Mesenchymal stem cell (in vitro differentiated cells and primary cell): ENCODE data around the gene TMEM178A.
A peak's percentile ranks its signal among the peaks of the same experiment; 100 is the strongest.

Experiments
- DNase-seq: peaks from one replicate; pipeline ENCODE4 v3.0.0-alpha.2; 2013
- H2AFZ ChIP-seq: one replicate; pipeline ENCODE4 v1.6.1; 2013; ENCODE audit warnings: low read depth, mild to moderate bottlenecking, control low read depth, inconsistent platforms, low read length, moderate library complexity
- H2AK5ac ChIP-seq: 2 replicates; pipeline ENCODE4 v1.6.1; 2013; ENCODE audit warnings: low read length, moderate library complexity, mild to moderate bottlenecking, inconsistent platforms; ENCODE audit not compliant: severe bottlenecking
- H2BK120ac ChIP-seq: one replicate; pipeline ENCODE4 v1.6.1; 2013; ENCODE audit warnings: low read depth, mild to moderate bottlenecking, inconsistent platforms, low read length, moderate library complexity
- H2BK12ac ChIP-seq, 2 experiments: one replicate each; pipeline ENCODE4 v1.6.1; 2013; ENCODE audit warnings: inconsistent platforms in 2 of 2, low read length in 2 of 2, mild to moderate bottlenecking in 2 of 2, moderate library complexity in 2 of 2, control low read depth in 1 of 2
- H2BK15ac ChIP-seq: one replicate; pipeline ENCODE4 v1.6.1; 2013; ENCODE audit warnings: mild to moderate bottlenecking, low read depth, inconsistent platforms; ENCODE audit not compliant: poor library complexity, severe bottlenecking
- H2BK5ac ChIP-seq: 2 replicates; pipeline ENCODE4 v1.6.1; 2013; ENCODE audit warnings: low read depth, mild to moderate bottlenecking, low read length, control low read depth, inconsistent platforms; ENCODE audit not compliant: poor library complexity, severe bottlenecking
- H3K14ac ChIP-seq, 2 experiments: one replicate each; pipeline ENCODE4 v1.6.1; 2013; ENCODE audit warnings: inconsistent platforms in 2 of 2, low read length in 2 of 2, control low read depth in 1 of 2, mild to moderate bottlenecking in 1 of 2, moderate library complexity in 1 of 2
- H3K18ac ChIP-seq, 2 experiments: one replicate each; pipeline ENCODE4 v1.6.1; 2013; ENCODE audit warnings: inconsistent platforms in 2 of 2, low read length in 2 of 2, control low read depth in 1 of 2, low read depth in 1 of 2, mild to moderate bottlenecking in 1 of 2
- H3K23ac ChIP-seq, 2 experiments: one replicate each; pipeline ENCODE4 v1.6.1; 2013; ENCODE audit warnings: inconsistent platforms in 2 of 2, low read length in 2 of 2, mild to moderate bottlenecking in 2 of 2, moderate library complexity in 2 of 2, control low read depth in 1 of 2
- H3K27ac ChIP-seq: 2 replicates; pipeline ENCODE4 v1.5.1; 2013; ENCODE audit warnings: mild to moderate bottlenecking, moderate library complexity, low read length, control low read depth, inconsistent platforms; ENCODE audit not compliant: poor library complexity, severe bottlenecking
- H3K27me3 ChIP-seq, 2 experiments: 2 replicates each; pipeline versions ENCODE4 v1.6.1 to v1.7.0; 2013; ENCODE audit warnings: low read length in 2 of 2, mild to moderate bottlenecking in 2 of 2, moderate library complexity in 2 of 2, control low read depth in 1 of 2, inconsistent platforms in 1 of 2; ENCODE audit not compliant: control insufficient read depth in 1 of 2, insufficient read depth in 1 of 2
- H3K36me3 ChIP-seq, 2 experiments: 2 replicates each; pipeline versions ENCODE4 v1.6.1 to v1.7.0; 2013; ENCODE audit warnings: low read length in 2 of 2, control low read depth in 1 of 2, inconsistent platforms in 1 of 2, low read depth in 1 of 2, mild to moderate bottlenecking in 1 of 2; ENCODE audit not compliant: insufficient read depth in 2 of 2, control insufficient read depth in 1 of 2
- H3K4ac ChIP-seq, 2 experiments: one replicate each; pipeline ENCODE4 v1.6.1; 2013; ENCODE audit warnings: inconsistent platforms in 2 of 2, low read length in 2 of 2, mild to moderate bottlenecking in 2 of 2, moderate library complexity in 2 of 2, control low read depth in 1 of 2, low read depth in 1 of 2
- H3K4me1 ChIP-seq: 2 replicates; pipeline ENCODE4 v1.6.1; 2013; ENCODE audit warnings: low read depth, low read length, control low read depth; ENCODE audit not compliant: control insufficient read depth, insufficient read depth
- H3K4me2 ChIP-seq: 2 replicates; pipeline ENCODE4 v1.6.1; 2013; ENCODE audit warnings: low read length, mild to moderate bottlenecking, inconsistent platforms; ENCODE audit not compliant: poor library complexity, severe bottlenecking
- H3K4me3 ChIP-seq, 2 experiments: 2 replicates each; pipeline versions ENCODE4 v1.5.1 to v1.7.0; 2013; ENCODE audit warnings: low read length in 2 of 2, mild to moderate bottlenecking in 2 of 2, control low read depth in 1 of 2, low read depth in 1 of 2; ENCODE audit not compliant: insufficient read depth in 1 of 2
- H3K79me1 ChIP-seq: replicated peaks from 2 replicates; pipeline ENCODE4 v1.6.1; 2013; ENCODE audit warnings: mild to moderate bottlenecking, control low read depth, low read length, inconsistent platforms; ENCODE audit not compliant: poor library complexity, severe bottlenecking
- H3K9ac ChIP-seq: 2 replicates; pipeline ENCODE4 v1.7.0; 2013; ENCODE audit warnings: mild to moderate bottlenecking, low read length, moderate library complexity
- H3K9me3 ChIP-seq: 2 replicates; pipeline ENCODE4 v1.7.0; 2013; ENCODE audit warnings: mild to moderate bottlenecking, low read length; ENCODE audit not compliant: control insufficient read depth
- H4K8ac ChIP-seq: one replicate; pipeline ENCODE4 v1.6.1; 2013; ENCODE audit warnings: inconsistent platforms, mild to moderate bottlenecking, low read length, moderate library complexity
- H4K91ac ChIP-seq: one replicate; pipeline ENCODE4 v1.6.1; 2013; ENCODE audit warnings: mild to moderate bottlenecking, low read length, inconsistent platforms
- WGBS: methylation state at CpG from one replicate; pipeline ENCODE4 v1.1.7; 2013; ENCODE audit warnings: mixed read lengths; 5-methylcytosine and 5-hydroxymethylcytosine counted together

Gene TMEM178A

DNA sequence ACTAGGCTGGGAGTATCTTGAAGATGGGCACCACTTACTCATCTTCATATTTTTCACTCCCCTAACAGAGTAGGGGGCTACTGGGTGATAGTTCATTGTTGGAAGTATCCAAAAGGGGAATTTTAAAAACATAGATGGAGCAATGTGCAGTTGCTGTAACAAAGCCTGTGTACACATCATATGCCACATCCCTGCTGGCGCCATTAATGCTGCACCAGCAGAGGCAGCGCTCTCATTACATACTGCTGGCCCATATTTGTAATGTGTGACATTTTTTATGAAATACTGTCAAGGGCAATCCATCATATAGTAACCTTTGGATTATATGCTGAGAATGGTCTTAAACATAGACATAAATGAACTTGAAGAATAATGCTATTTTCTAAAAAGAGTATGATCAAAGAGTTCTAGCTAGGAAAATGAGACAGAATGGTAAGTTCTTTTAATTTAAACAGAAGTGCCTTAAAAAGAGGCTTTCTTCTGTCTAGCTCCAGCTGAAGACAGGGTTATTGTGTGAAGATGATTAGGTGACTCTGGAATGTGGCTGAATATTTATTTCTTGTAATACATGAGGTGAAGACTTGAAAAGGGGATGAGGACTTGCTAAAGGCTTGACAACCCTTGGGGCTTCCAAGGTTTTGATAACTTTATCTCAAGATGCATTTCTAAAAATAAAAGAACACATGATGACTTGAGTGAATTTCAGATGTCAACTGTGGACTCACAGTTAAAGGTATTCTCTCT is 2.4 kb upstream of the TMEM178A start:
- Histone ChIP-seq H3K36me3 (no peaks in the 10 kb centered on the region), H3K27ac (no peak overlapping the region), H3K4me1 (peaks cover 15% of the 10 kb centered on the region), H4K8ac (no peak overlapping the region), H2BK15ac (no peak overlapping the region), H3K23ac (no peak overlapping the region), H3K18ac (no peak overlapping the region), H3K27me3 (peaks cover 33 to 37% of the 10 kb centered on the region in 2 experiments), H2AK5ac (no peak overlapping the region), H2AFZ (no peak overlapping the region), H3K9me3 (no peaks in the 10 kb centered on the region), H3K4ac (no peak overlapping the region), H2BK5ac (no peak overlapping the region), H2BK120ac (no peak overlapping the region), H3K14ac (no peak overlapping the region), H4K91ac (no peak overlapping the region), H3K4me2 (no peak overlapping the region), H2BK12ac (no peak overlapping the region), H3K4me3 (no peak overlapping the region), H3K9ac (no peak overlapping the region), H3K79me1 (no peaks in the 10 kb centered on the region)
- no peak for DNase-seq
- 100% methylated on average over 2 of the region's 2 CpGs for WGBS

DNA sequence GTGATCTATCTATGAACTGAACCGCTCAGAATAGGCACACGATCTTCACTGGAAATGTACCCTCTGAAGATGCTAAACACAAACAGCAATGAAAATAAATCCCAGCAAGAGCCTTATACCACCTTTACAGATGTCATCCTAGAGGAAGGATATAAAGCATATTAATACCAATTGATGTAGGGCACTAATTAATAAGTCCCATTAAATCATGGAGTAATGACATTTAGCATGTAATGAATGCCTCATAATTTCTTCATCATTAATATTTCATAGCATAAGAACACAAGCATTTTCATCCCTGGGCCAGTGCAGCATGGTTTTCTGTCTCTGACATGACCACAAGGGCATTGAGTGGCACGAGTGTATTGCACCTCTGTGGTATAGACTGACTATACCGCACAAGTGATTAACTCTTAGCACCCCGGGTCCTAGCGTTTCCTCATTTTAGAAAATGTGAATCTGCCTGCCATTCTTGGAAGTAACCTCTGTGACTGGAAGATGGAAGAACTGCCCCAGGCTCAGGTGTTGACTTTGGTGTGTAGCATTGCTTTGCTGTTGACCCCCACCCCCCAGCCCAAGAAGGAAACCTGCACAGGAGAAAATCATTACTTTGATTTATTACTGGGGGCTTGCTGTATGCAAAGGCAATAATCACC is 1.4 kb upstream of the TMEM178A start:
- H2AK5ac ChIP-seq: no peak overlapping the region
- no peak overlapping the region for H3K23ac ChIP-seq
- H2BK5ac ChIP-seq: no peak overlapping the region
- no peak overlapping the region for H2BK15ac ChIP-seq
- H3K79me1 ChIP-seq: no peaks in the 10 kb centered on the region
- WGBS: 59% methylated on average over 4 of the region's 6 CpGs
- H2BK12ac ChIP-seq: no peak overlapping the region
- no peak overlapping the region for H3K4ac ChIP-seq
- H3K9ac ChIP-seq: no peak overlapping the region
- DNase-seq: no peak
- no peak overlapping the region for H2AFZ ChIP-seq
- H3K27ac ChIP-seq: no peak overlapping the region
- no peak overlapping the region for H4K91ac ChIP-seq
- peak overlapping the region; percentile 16 for H4K8ac ChIP-seq
- H3K14ac ChIP-seq: no peak overlapping the region
- peaks cover 15% of the 10 kb centered on the region for H3K4me1 ChIP-seq
- H3K27me3 ChIP-seq: peaks cover 42 to 47% of the 10 kb centered on the region in 2 experiments
- no peak overlapping the region for H2BK120ac ChIP-seq
- no peak overlapping the region for H3K18ac ChIP-seq
- H3K4me3 ChIP-seq: no peak overlapping the region
- no peaks in the 10 kb centered on the region for H3K36me3 ChIP-seq
- no peak overlapping the region for H3K4me2 ChIP-seq
- no peaks in the 10 kb centered on the region for H3K9me3 ChIP-seq

DNA sequence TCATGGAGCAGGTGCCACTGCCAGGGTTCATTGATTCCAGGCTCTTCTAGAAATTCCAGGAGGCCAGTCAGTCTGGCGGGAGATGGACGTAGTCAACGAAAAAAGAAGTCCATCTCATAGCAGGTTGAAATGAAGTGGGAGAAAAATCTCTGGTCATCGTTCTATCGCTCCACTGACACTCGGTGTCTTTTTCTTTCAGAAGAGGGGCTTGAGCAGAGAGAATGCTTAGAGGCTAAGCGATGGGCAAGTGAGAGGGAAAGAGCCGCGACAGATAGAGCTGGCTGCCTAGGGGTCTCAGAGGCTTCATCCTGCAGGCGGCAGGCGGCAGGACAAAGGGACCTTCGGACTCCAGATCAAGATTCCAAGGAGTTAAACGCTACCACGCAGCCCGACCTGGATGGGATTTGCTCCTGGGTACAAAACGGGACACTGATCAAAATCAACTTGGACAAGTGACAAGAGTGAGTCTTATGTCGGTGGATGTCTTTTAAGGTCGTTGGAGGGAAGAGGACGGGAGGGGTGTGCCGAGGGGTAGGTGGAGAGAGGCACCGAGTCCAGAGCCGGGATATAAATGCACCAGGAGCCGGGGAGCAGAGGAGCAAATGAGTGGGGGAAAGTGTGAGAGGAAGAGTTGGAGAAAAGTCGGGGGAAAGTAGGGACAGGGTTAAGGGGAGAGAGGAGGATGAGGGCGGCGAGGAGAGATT is 677 bp upstream of the TMEM178A start:
- Histone ChIP-seq H3K4ac (no peak overlapping the region), H3K4me2 (peak overlapping the region; percentile 52), H3K23ac (peak overlapping the region in 1 of 2 experiments; percentile 23), H2BK120ac (no peak overlapping the region), H3K9ac (no peak overlapping the region), H3K18ac (no peak overlapping the region), H2BK12ac (no peak overlapping the region), H4K91ac (no peak overlapping the region), H3K36me3 (no peaks in the 10 kb centered on the region), H2BK15ac (no peak overlapping the region), H3K27ac (no peak overlapping the region), H2AK5ac (no peak overlapping the region), H3K27me3 (peaks cover 48 to 53% of the 10 kb centered on the region in 2 experiments), H4K8ac (no peak overlapping the region), H2BK5ac (no peak overlapping the region), H3K14ac (no peak overlapping the region), H3K4me1 (peaks cover 15% of the 10 kb centered on the region), H3K9me3 (no peaks in the 10 kb centered on the region), H3K79me1 (no peaks in the 10 kb centered on the region), H2AFZ (peak overlapping the region; percentile 14), H3K4me3 (no peak overlapping the region)
- WGBS: 9% methylated on average over 26 of the region's 26 CpGs
- no peak for DNase-seq

DNA sequence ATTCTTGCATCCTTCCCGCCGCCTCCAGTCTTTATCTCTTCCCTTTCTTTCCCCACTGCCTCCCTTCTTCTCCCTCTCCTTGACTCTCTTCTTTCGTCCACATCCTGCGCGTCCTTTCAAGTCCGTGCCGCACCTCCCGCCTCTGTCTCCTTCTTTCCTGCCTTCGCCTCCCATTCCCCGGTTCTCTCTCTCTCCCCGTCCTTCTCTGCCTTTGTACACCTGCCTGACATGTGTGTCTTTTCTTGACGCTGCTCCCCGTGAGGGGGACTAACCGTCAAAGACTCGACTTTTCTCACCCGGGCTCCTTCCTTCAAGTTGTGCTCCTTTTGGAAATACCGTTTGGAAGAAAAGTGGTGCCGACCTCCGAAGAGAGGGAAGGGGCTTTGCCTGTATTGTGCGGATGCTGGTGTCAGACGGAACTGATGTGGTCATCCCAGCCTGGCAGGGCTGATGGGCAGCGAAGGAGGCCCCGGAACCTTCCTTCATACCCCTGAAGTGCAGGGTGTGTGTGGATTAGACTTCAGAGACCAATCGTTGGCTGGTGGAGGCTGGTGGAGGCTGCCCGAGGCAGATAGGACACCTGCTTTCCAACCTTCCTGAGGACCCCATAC is 879 bp downstream of the TMEM178A start:
- H2BK120ac ChIP-seq: no peak overlapping the region
- H3K4me2 ChIP-seq: peak overlapping the region; percentile 85
- 1% methylated on average over 25 of the region's 25 CpGs for WGBS
- H3K4me1 ChIP-seq: peaks cover 15% of the 10 kb centered on the region
- no peaks in the 10 kb centered on the region for H3K79me1 ChIP-seq
- H3K4ac ChIP-seq: no peak overlapping the region
- H4K8ac ChIP-seq: no peak overlapping the region
- H2AFZ ChIP-seq: peak overlapping the region; percentile 44
- no peak overlapping the region for H2BK15ac ChIP-seq
- H3K9ac ChIP-seq: no peak overlapping the region
- H3K9me3 ChIP-seq: no peaks in the 10 kb centered on the region
- no peak overlapping the region for H2BK5ac ChIP-seq
- H3K14ac ChIP-seq: no peak overlapping the region
- H3K4me3 ChIP-seq: peak overlapping the region; percentile 66 to 67
- peaks cover 54 to 66% of the 10 kb centered on the region in 2 experiments for H3K27me3 ChIP-seq
- H2BK12ac ChIP-seq: no peak overlapping the region
- peak; percentile 20 for DNase-seq
- no peaks in the 10 kb centered on the region for H3K36me3 ChIP-seq
- H3K23ac ChIP-seq: peak overlapping the region; percentile 85 to 98
- peak overlapping the region in 1 of 2 experiments; percentile 8 for H3K18ac ChIP-seq
- H3K27ac ChIP-seq: no peak overlapping the region
- no peak overlapping the region for H2AK5ac ChIP-seq
- no peak overlapping the region for H4K91ac ChIP-seq
